ENCODE results near the gene SUFU.

- no peak for TF ChIP-seq CTCF (IDR thresholded peaks at IDR 0.05)
- TF ChIP-seq EZH2phosphoT487 (IDR thresholded peaks at IDR 0.05), result no peak
Measured at GRCh38 chr10:102524746-102525145, 21.0 kb downstream of the SUFU start.
